Activated CD8-positive, alpha-beta T cell treated with anti-CD3 and anti-CD28 coated beads for 36 hours (primary cell): ENCODE measurements around the gene PNPO. TPM values are rescaled to one million over a fixed set of nuclear protein-coding genes. Genes with fewer than 3 reads are reported as not detected.

Experiments used
- ATAC-seq: fragments of 200-7000 bp; cut with Tn5 transposase; one replicate; pipeline ENCODE4 v1.10.0; 2021; ENCODE audit warnings: mild to moderate bottlenecking, moderate library complexity
- CTCF ChIA-PET: fragments of 350-600 bp; sonication (Branson Sonifier 250); formaldehyde crosslinking; loops from one replicate; lab custom pipeline; 2021; ENCODE audit warnings: antibody characterized with exemption; lab: Charles Lee
- POLR2A ChIA-PET: fragments of 350-600 bp; sonication (Branson Sonifier 250); formaldehyde crosslinking; loops from one replicate; lab custom pipeline; 2021; ENCODE audit warnings: antibody characterized with exemption; lab: Charles Lee
- DNase-seq: peaks from one replicate; pipeline ENCODE4 v3.0.0-alpha.2; 2020
- H3K27ac Mint-ChIP-seq: one replicate; pipeline ENCODE4 v1.8.0; 2021; ENCODE audit warnings: mild to moderate bottlenecking, mixed read lengths
- H3K27me3 Mint-ChIP-seq: one replicate; pipeline ENCODE4 v1.8.0; 2021; ENCODE audit warnings: mixed read lengths
- H3K36me3 Mint-ChIP-seq: one replicate; pipeline ENCODE4 v1.8.0; 2021; ENCODE audit warnings: low read depth, mixed read lengths
- H3K4me1 Mint-ChIP-seq: one replicate; pipeline ENCODE4 v1.8.0; 2021; ENCODE audit warnings: low read depth, mixed read lengths
- H3K4me3 Mint-ChIP-seq: one replicate; pipeline ENCODE4 v1.8.0; 2021; ENCODE audit warnings: mild to moderate bottlenecking, moderate library complexity, mixed read lengths
- H3K9me3 Mint-ChIP-seq: one replicate; pipeline ENCODE4 v1.8.0; 2021; ENCODE audit warnings: mixed read lengths
- intact Hi-C: fragments of 100-400 bp; cut with micrococcal nuclease; formaldehyde crosslinking; loops from one replicate; pipeline ENCODE4 v1.10.0; 2022
- total RNA-seq, 2 experiments: library from RNA; stranded (reverse); gene quantifications; one replicate each; pipeline ENCODE4 v1.2.3, GENCODE V29; 2021
- TF ChIP-seq, protein P1 (sequence below): fragments of 200-600 bp; IDR thresholded peaks from one replicate; pipeline ENCODE4 v1.8.0; 2022; ENCODE audit warnings: antibody characterized with exemption, mild to moderate bottlenecking

PNPO gene
- total RNA-seq, 2 experiments from 2014 or later: 41.0 to 42.7 TPM

DNA sequence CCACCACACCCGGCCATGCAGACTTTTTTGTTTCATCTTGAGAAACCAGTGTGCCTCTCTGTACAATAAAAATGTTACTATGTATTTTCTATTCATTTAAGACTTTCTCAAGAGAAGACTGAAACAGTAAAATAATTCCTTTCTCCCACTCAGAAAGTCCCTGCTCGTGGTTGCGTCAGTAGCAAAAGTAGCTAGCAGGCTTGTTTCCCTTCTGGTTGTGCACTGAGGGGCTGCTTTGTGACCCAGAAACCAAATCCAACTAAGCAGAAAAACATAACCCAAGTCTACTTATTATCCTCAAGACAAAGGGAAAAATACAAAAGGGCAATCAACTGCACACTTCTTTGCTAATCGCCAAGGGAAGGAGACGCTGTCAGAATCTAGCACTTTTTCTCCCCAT, 3.4 kb upstream of the PNPO start:
- ChIA-PET POLR2A (no interaction called here), CTCF (interaction anchor here (0.7 to 16.3 kb wide), 3 partner anchors 10 to 97 kb away, joined by 5 to 284 read pairs (median 83); partner anchors contain the start of genes CDK5RAP3 and SCRN2)
- peaks cover 3% of the 10 kb centered on the region for H3K36me3 Mint-ChIP-seq
- H3K27me3 Mint-ChIP-seq: no peaks in the 10 kb centered on the region
- H3K4me3 Mint-ChIP-seq: no peak overlapping the region
- no peak overlapping the region for H3K27ac Mint-ChIP-seq
- H3K4me1 Mint-ChIP-seq: peaks cover 24% of the 10 kb centered on the region
- ATAC-seq (no peak), DNase-seq (no peak)
- intact Hi-C loops: no loop called here
- TF ChIP-seq, protein P1, sequence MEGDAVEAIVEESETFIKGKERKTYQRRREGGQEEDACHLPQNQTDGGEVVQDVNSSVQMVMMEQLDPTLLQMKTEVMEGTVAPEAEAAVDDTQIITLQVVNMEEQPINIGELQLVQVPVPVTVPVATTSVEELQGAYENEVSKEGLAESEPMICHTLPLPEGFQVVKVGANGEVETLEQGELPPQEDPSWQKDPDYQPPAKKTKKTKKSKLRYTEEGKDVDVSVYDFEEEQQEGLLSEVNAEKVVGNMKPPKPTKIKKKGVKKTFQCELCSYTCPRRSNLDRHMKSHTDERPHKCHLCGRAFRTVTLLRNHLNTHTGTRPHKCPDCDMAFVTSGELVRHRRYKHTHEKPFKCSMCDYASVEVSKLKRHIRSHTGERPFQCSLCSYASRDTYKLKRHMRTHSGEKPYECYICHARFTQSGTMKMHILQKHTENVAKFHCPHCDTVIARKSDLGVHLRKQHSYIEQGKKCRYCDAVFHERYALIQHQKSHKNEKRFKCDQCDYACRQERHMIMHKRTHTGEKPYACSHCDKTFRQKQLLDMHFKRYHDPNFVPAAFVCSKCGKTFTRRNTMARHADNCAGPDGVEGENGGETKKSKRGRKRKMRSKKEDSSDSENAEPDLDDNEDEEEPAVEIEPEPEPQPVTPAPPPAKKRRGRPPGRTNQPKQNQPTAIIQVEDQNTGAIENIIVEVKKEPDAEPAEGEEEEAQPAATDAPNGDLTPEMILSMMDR: no peak
- peaks cover 3% of the 10 kb centered on the region for H3K9me3 Mint-ChIP-seq

DNA sequence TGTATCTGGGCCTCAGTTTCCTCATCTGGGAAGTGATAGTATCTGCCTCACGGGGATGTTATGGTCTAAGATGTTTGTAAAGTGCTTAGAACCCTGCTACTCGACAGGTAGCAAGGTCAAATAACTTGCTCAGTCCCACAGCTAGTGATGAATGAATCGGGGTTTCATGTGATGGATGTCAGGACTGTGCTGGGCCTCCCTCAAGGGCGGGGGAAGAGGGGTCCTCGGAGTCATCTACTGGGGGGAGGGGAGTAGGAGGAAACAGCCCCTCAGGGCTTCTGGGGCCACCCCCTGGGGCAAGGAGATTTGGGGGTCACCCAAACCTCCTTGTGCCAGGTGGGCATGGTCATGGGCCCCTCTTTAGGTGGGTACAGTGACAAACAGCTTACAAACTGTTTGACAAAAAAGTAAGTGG, 732 bp downstream of the PNPO start:
- peak; percentile 40 for DNase-seq
- Mint-ChIP-seq H3K4me1 (peaks cover 52% of the 10 kb centered on the region), H3K9me3 (peaks cover 3% of the 10 kb centered on the region), H3K27me3 (no peaks in the 10 kb centered on the region), H3K36me3 (peaks cover 33% of the 10 kb centered on the region), H3K4me3 (peak overlapping the region; percentile 84), H3K27ac (peak overlapping the region; percentile 88)
- intact Hi-C loops: loop anchor here (10.0 kb wide), 1 partner anchor 73 kb away; no protein-coding TSS in a partner anchor
- ChIA-PET POLR2A (interaction anchor here (0.6 to 5.0 kb wide), 8 partner anchors 12 to 111 kb away, joined by 3 to 35 read pairs (median 4); partner anchors contain the start of genes CDK5RAP3, LRRC46 and MRPL10), CTCF (interaction anchor here (1.1 to 16.3 kb wide), 11 partner anchors 8 to 694 kb away, joined by 3 to 284 read pairs (median 4); partner anchors contain the start of genes CDK5RAP3, PRR15L and SCRN2)
- no peak for ATAC-seq
- TF ChIP-seq, protein P1: no peak

DNA sequence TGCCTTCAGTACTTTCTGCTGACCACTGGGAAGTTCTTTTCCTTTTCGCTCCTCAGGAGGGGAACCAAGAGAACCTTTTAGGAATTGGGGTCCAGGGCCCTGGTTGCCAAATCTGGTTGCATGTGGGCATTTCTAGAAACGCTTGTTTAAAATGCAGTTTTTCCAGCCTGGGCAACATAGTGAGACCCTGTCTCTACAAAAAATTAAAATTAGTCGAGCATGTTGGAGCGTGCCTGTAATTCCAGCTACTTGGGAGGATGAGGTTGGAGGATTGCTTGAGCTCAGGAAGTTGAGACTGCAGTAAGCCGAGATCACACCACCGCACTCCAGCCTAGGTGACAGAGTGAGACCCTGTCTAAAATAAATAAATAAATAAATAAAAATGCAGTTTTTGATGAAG, 1.2 kb downstream of the PNPO start:
- H3K27me3 Mint-ChIP-seq: no peaks in the 10 kb centered on the region
- H3K4me1 Mint-ChIP-seq: peaks cover 54% of the 10 kb centered on the region
- ATAC-seq (no peak), DNase-seq (no peak)
- peaks cover 3% of the 10 kb centered on the region for H3K9me3 Mint-ChIP-seq
- TF ChIP-seq, protein P1: no peak
- peaks cover 34% of the 10 kb centered on the region for H3K36me3 Mint-ChIP-seq
- ChIA-PET POLR2A (interaction anchor here (1.7 to 5.0 kb wide), 3 partner anchors 13 to 47 kb away, joined by 4 to 35 read pairs (median 10); partner anchors contain the start of gene CDK5RAP3), CTCF (interaction anchor here (1.2 to 16.3 kb wide), 8 partner anchors 8 to 101 kb away, joined by 3 to 284 read pairs (median 6); partner anchors contain the start of genes CDK5RAP3, PRR15L and SCRN2)
- H3K4me3 Mint-ChIP-seq: peak overlapping the region; percentile 84
- peak overlapping the region; percentile 88 for H3K27ac Mint-ChIP-seq
- intact Hi-C loops: loop anchor here (10.0 kb wide), 1 partner anchor 72 kb away; no protein-coding TSS in a partner anchor

DNA sequence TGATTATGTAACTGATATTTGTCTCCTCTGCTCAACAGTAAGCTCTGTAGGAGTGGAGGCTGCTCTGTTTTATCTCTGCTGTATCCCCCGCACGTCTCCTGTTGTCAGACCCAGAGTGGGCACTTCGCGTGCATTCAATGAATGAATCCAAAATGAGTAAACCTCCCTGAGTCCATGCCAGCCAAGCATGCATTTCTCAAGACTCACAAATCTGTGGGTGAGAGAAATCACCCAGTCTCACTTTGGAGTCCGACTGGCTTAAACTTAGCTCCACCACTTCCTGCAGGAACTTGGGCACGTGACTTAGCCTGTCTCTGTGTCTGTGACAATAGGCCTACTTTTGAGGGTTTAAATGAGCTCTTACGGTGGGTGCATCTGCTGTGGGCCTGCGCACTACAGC, 3.7 kb downstream of the PNPO start:
- DNase-seq (peak; percentile 50), ATAC-seq (no peak)
- H3K27ac Mint-ChIP-seq: peak overlapping the region; percentile 86
- H3K36me3 Mint-ChIP-seq: peaks cover 43% of the 10 kb centered on the region
- intact Hi-C loops: loop anchor here (10.0 kb wide), 1 partner anchor 70 kb away; no protein-coding TSS in a partner anchor
- POLR2A ChIA-PET: interaction anchor here (5.0 kb wide), 1 partner anchor 25 kb away, joined by 35 read pairs; the partner anchor contains the start of gene CDK5RAP3
- H3K4me1 Mint-ChIP-seq: peaks cover 70% of the 10 kb centered on the region
- peak overlapping the region; percentile 44 for H3K4me3 Mint-ChIP-seq
- no peaks in the 10 kb centered on the region for H3K27me3 Mint-ChIP-seq
- H3K9me3 Mint-ChIP-seq: peaks cover 3% of the 10 kb centered on the region
- TF ChIP-seq, protein P1: no peak
- CTCF ChIA-PET: interaction anchor here (0.7 to 16.3 kb wide), 11 partner anchors 11 to 227 kb away, joined by 3 to 284 read pairs (median 4); partner anchors contain the start of genes CDK5RAP3 and SCRN2
